Duodenal mucosa (tissue), 2 donors: ENCODE data around the gene XDH.

Experiments
- H3K27ac ChIP-seq: one replicate; pipeline ENCODE4 v1.7.0; 2013; ENCODE audit warnings: low read depth, low read length
- H3K27me3 ChIP-seq, 2 donors: one replicate each; pipeline ENCODE4 v1.7.0; 2013; ENCODE audit warnings: low read length in 2 of 2, control low read depth in 1 of 2; ENCODE audit not compliant: insufficient read depth in 2 of 2, control insufficient read depth in 1 of 2
- H3K36me3 ChIP-seq, 2 donors: one replicate each; pipeline ENCODE4 v1.7.0; 2013; ENCODE audit warnings: low read length in 2 of 2, control low read depth in 1 of 2; ENCODE audit not compliant: insufficient read depth in 2 of 2, control insufficient read depth in 1 of 2
- H3K4me1 ChIP-seq, 2 donors: one replicate each; pipeline ENCODE4 v1.7.0; 2013; ENCODE audit warnings: low read length in 2 of 2, control low read depth in 1 of 2; ENCODE audit not compliant: insufficient read depth in 2 of 2, control insufficient read depth in 1 of 2
- H3K4me3 ChIP-seq, 2 donors: one replicate each; pipeline ENCODE4 v1.7.0; 2013; ENCODE audit warnings: low read length in 2 of 2, low read depth in 1 of 2
- H3K9ac ChIP-seq, 2 donors: one replicate each; pipeline ENCODE4 v1.7.0; 2013; ENCODE audit warnings: low read length in 2 of 2, low read depth in 1 of 2
- H3K9me3 ChIP-seq, 2 donors: one replicate each; pipeline ENCODE4 v1.7.0; 2013; ENCODE audit warnings: low read length in 2 of 2, control low read depth in 1 of 2; ENCODE audit not compliant: control insufficient read depth in 1 of 2

Gene XDH

GRCh38 chr2:31349684-31350083, 64.9 kb downstream of the XDH start:
- Histone ChIP-seq H3K9me3 (no peaks in the 10 kb centered on the region), H3K4me1 (no peaks in the 10 kb centered on the region), H3K36me3 (peaks cover 14 to 61% of the 10 kb centered on the region in 2 donors), H3K9ac (no peak overlapping the region), H3K27me3 (peaks cover 0 to 5% of the 10 kb centered on the region in 2 donors), H3K27ac (no peak overlapping the region), H3K4me3 (no peak overlapping the region)

GRCh38 chr2:31349160-31349559, 65.4 kb downstream of the XDH start:
- Histone ChIP-seq H3K27me3 (peaks cover 0 to 5% of the 10 kb centered on the region in 2 donors), H3K36me3 (peaks cover 14 to 65% of the 10 kb centered on the region in 2 donors), H3K9me3 (no peaks in the 10 kb centered on the region), H3K4me1 (no peaks in the 10 kb centered on the region), H3K4me3 (no peak overlapping the region), H3K9ac (no peak overlapping the region), H3K27ac (no peak overlapping the region)

GRCh38 chr2:31348618-31349017, 65.9 kb downstream of the XDH start:
- Histone ChIP-seq H3K9me3 (no peaks in the 10 kb centered on the region), H3K27ac (no peak overlapping the region), H3K4me1 (no peaks in the 10 kb centered on the region)

GRCh38 chr2:31347750-31348149, 66.8 kb downstream of the XDH start:
- Histone ChIP-seq H3K9me3 (no peaks in the 10 kb centered on the region), H3K36me3 (peaks cover 7 to 60% of the 10 kb centered on the region in 2 donors), H3K4me1 (no peaks in the 10 kb centered on the region), H3K9ac (no peak overlapping the region), H3K4me3 (no peak overlapping the region), H3K27ac (no peak overlapping the region), H3K27me3 (no peaks in the 10 kb centered on the region)

More at GRCh38 chr2:31348618-31349017, 65.9 kb downstream of the XDH start:
- Histone ChIP-seq H3K9ac (no peak overlapping the region), H3K4me3 (no peak overlapping the region), H3K27me3 (no peaks in the 10 kb centered on the region), H3K36me3 (peaks cover 10 to 60% of the 10 kb centered on the region in 2 donors)

- Histone ChIP-seq H3K4me1 (no peaks in the 10 kb centered on the region), H3K9me3 (no peaks in the 10 kb centered on the region), H3K9ac (no peak overlapping the region), H3K27ac (no peak overlapping the region), H3K4me3 (no peak overlapping the region), H3K36me3 (peaks cover 7 to 62% of the 10 kb centered on the region in 2 donors), H3K27me3 (no peaks in the 10 kb centered on the region)
Observed at GRCh38 chr2:31347319-31347718, 67.2 kb downstream of the XDH start.

GRCh38 chr2:31344447-31344846, 70.1 kb downstream of the XDH start:
- H3K9me3 ChIP-seq, result no peaks in the 10 kb centered on the region
- H3K27ac ChIP-seq, result no peak overlapping the region
- peaks cover 11 to 79% of the 10 kb centered on the region in 2 donors for H3K36me3 ChIP-seq
- H3K27me3 ChIP-seq, result no peaks in the 10 kb centered on the region
- no peak overlapping the region for H3K4me3 ChIP-seq
- no peaks in the 10 kb centered on the region for H3K4me1 ChIP-seq
- no peak overlapping the region for H3K9ac ChIP-seq

GRCh38 chr2:31341351-31341750, 73.2 kb downstream of the XDH start:
- no peak overlapping the region for H3K27ac ChIP-seq
- no peaks in the 10 kb centered on the region for H3K27me3 ChIP-seq
- H3K9me3 ChIP-seq, result no peaks in the 10 kb centered on the region
- no peak overlapping the region for H3K9ac ChIP-seq
- no peak overlapping the region for H3K4me3 ChIP-seq
- H3K36me3 ChIP-seq, result peaks cover 14 to 63% of the 10 kb centered on the region in 2 donors
- H3K4me1 ChIP-seq, result no peaks in the 10 kb centered on the region

GRCh38 chr2:31339696-31340095, 74.8 kb downstream of the XDH start:
- H3K36me3 ChIP-seq, result peaks cover 7 to 50% of the 10 kb centered on the region in 2 donors
- no peak overlapping the region for H3K9ac ChIP-seq
- no peak overlapping the region for H3K4me3 ChIP-seq
- no peak overlapping the region for H3K27ac ChIP-seq
- no peaks in the 10 kb centered on the region for H3K27me3 ChIP-seq
- H3K4me1 ChIP-seq, result no peaks in the 10 kb centered on the region
- H3K9me3 ChIP-seq, result no peaks in the 10 kb centered on the region

- H3K4me1 ChIP-seq, result no peaks in the 10 kb centered on the region
- no peak overlapping the region for H3K27ac ChIP-seq
- H3K9me3 ChIP-seq, result no peaks in the 10 kb centered on the region
- no peaks in the 10 kb centered on the region for H3K27me3 ChIP-seq
- H3K4me3 ChIP-seq, result no peak overlapping the region
- peaks cover 7 to 44% of the 10 kb centered on the region in 2 donors for H3K36me3 ChIP-seq
- no peak overlapping the region for H3K9ac ChIP-seq
Observed at GRCh38 chr2:31337860-31338259, 76.7 kb downstream of the XDH start.

GRCh38 chr2:31337197-31337596, 77.3 kb downstream of the XDH start:
- Histone ChIP-seq H3K9ac (no peak overlapping the region), H3K9me3 (no peaks in the 10 kb centered on the region), H3K4me1 (no peaks in the 10 kb centered on the region), H3K4me3 (no peak overlapping the region), H3K27ac (no peak overlapping the region), H3K36me3 (peaks cover 7 to 40% of the 10 kb centered on the region in 2 donors), H3K27me3 (no peaks in the 10 kb centered on the region)
